ENCODE data around the gene VTI1A.
"Not testable (repeated sequence)": the region's sequence is repeated elsewhere in the genome, so short reads cannot be mapped to it uniquely, and the experiment has no call there.

Gene VTI1A

GRCh38 chr10:112843623-112844022 lies 396.6 kb downstream of the VTI1A start:
- no peak for DNase-seq

- DNase-seq, result no peak
Measured at GRCh38 chr10:112844681-112845544, 397.9 kb downstream of the VTI1A start.

- no peak for DNase-seq
Measured at GRCh38 chr10:112847778-112848177, 400.8 kb downstream of the VTI1A start.

GRCh38 chr10:112848228-112848627 lies 401.2 kb downstream of the VTI1A start:
- DNase-seq, result no peak

GRCh38 chr10:112848868-112849430 lies 401.9 kb downstream of the VTI1A start:
- no peak for DNase-seq

GRCh38 chr10:112849546-112849945 lies 402.5 kb downstream of the VTI1A start:
- no peak for DNase-seq

GRCh38 chr10:112851181-112851580 lies 404.2 kb downstream of the VTI1A start:
- DNase-seq, result no peak

GRCh38 chr10:112851588-112852211 lies 404.7 kb downstream of the VTI1A start:
- DNase-seq, result no peak

GRCh38 chr10:112852306-112852705 lies 405.3 kb downstream of the VTI1A start:
- DNase-seq, result no peak

- peak; percentile 49 for DNase-seq
Measured at GRCh38 chr10:112855134-112855533, 408.1 kb downstream of the VTI1A start.

GRCh38 chr10:112857493-112857892 lies 410.5 kb downstream of the VTI1A start:
- DNase-seq, result no peak

- DNase-seq, result no peak
Measured at GRCh38 chr10:112858986-112859651, 412.1 kb downstream of the VTI1A start.

GRCh38 chr10:112859793-112860192 lies 412.8 kb downstream of the VTI1A start:
- no peak for DNase-seq

- DNase-seq, result not testable (repeated sequence)
Measured at GRCh38 chr10:112863461-112863860, 416.4 kb downstream of the VTI1A start.

Measured in eye (tissue), 1 donor.